H1 (cell line): ENCODE measurements around the gene AGPAT2. TPM values are rescaled to one million over a fixed set of nuclear protein-coding genes. Genes with fewer than 3 reads are reported as not detected.

Experiments
- CTCF ChIA-PET: fragments of 300-600 bp; sonication (Branson Sonifier 250); formaldehyde crosslinking; loops from one replicate; lab custom pipeline; 2021; ENCODE audit not compliant: partially characterized antibody; lab: Charles Lee
- POLR2A ChIA-PET: fragments of 300-600 bp; sonication (Branson Sonifier 250); formaldehyde crosslinking; loops from one replicate; lab custom pipeline; 2021; ENCODE audit warnings: inconsistent platforms; ENCODE audit not compliant: partially characterized antibody; lab: Charles Lee
- DNase-seq, 2 experiments: peaks; one replicate each; pipeline versions ENCODE4 v3.0.0 to v3.0.0-alpha.2; 2010 to 2022; ENCODE audit warnings: low spot score in 2 of 2, low read depth in 1 of 2, mixed read lengths in 1 of 2
- FAIRE-seq: peaks from 2 replicates; lab custom pipeline; 2011; peaks lifted over from hg19 to GRCh38; lab: Jason Lieb, UNC
- H2AFZ ChIP-seq: 2 replicates; pipeline ENCODE4 v1.8.1; 2012; ENCODE audit warnings: low read length, inconsistent platforms
- H2AK5ac ChIP-seq: 2 replicates; pipeline ENCODE4 v1.6.1; 2013; ENCODE audit warnings: low read depth, low read length
- H2BK120ac ChIP-seq: replicated peaks from 2 replicates; pipeline ENCODE3; 2013; ENCODE audit warnings: low read depth, low read length, inconsistent platforms
- H2BK12ac ChIP-seq: 2 replicates; pipeline ENCODE4 v1.6.1; 2013; ENCODE audit warnings: low read depth, low read length
- H2BK15ac ChIP-seq: 2 replicates; pipeline ENCODE4 v1.6.1; 2013; ENCODE audit warnings: low read length
- H2BK20ac ChIP-seq: 2 replicates; pipeline ENCODE4 v1.6.1; 2013; ENCODE audit warnings: low read length
- H2BK5ac ChIP-seq: 2 replicates; pipeline ENCODE4 v1.6.1; 2013; ENCODE audit warnings: low read depth, low read length
- H3K14ac ChIP-seq: 2 replicates; pipeline ENCODE4 v1.6.1; 2013; ENCODE audit warnings: inconsistent platforms; ENCODE audit not compliant: insufficient read length
- H3K18ac ChIP-seq: 2 replicates; pipeline ENCODE4 v1.6.1; 2013; ENCODE audit warnings: low read length; ENCODE audit errors: extremely low read depth
- H3K23ac ChIP-seq: 2 replicates; pipeline ENCODE4 v1.6.1; 2013; ENCODE audit warnings: inconsistent platforms; ENCODE audit not compliant: insufficient read length
- H3K23me2 ChIP-seq: 2 replicates; pipeline ENCODE4 v1.6.1; 2013; ENCODE audit warnings: low read depth, low read length
- H3K27ac ChIP-seq: 2 replicates; pipeline ENCODE4 v1.6.1; 2011; ENCODE audit warnings: low read depth, low read length, inconsistent platforms
- H3K27me3 ChIP-seq, 4 experiments: replicated peaks in 1 of 4; 1 replicate in 1 of 4; 2 replicates in 3 of 4; pipeline versions ENCODE4 v1.6.1 to v1.8.1; 2011 to 2013; ENCODE audit warnings: low read length in 3 of 4, mild to moderate bottlenecking in 3 of 4, inconsistent platforms in 2 of 4, mixed read lengths in 2 of 4, moderate library complexity in 1 of 4; ENCODE audit not compliant: control insufficient read depth in 3 of 4, insufficient read depth in 3 of 4; ENCODE audit errors: extremely low read depth in 1 of 4
- H3K36me3 ChIP-seq, 4 experiments: 2 replicates each; pipeline versions ENCODE4 v1.6.1 to v1.8.1; 2011 to 2013; ENCODE audit warnings: mild to moderate bottlenecking in 4 of 4, low read length in 3 of 4, moderate library complexity in 2 of 4, control low read depth in 1 of 4, inconsistent platforms in 1 of 4; ENCODE audit not compliant: insufficient read depth in 4 of 4, control insufficient read depth in 2 of 4
- H3K4ac ChIP-seq: replicated peaks from 2 replicates; pipeline ENCODE3; 2013; ENCODE audit warnings: low read length, low read depth, mixed read lengths, inconsistent platforms; ENCODE audit not compliant: insufficient read length
- H3K4me1 ChIP-seq, 4 experiments: replicated peaks in 1 of 4; 1 replicate in 1 of 4; 2 replicates in 3 of 4; pipeline versions ENCODE4 v1.6.1 to v1.8.1; 2011 to 2013; ENCODE audit warnings: low read length in 3 of 4, inconsistent platforms in 2 of 4, mixed read lengths in 1 of 4; ENCODE audit not compliant: insufficient read depth in 4 of 4, control insufficient read depth in 3 of 4
- H3K4me2 ChIP-seq, 2 experiments: 2 replicates each; pipeline versions ENCODE4 v1.6.1 to v1.8.1; 2011 to 2013; ENCODE audit warnings: low read depth in 2 of 2, low read length in 2 of 2, control low read depth in 1 of 2, inconsistent platforms in 1 of 2, mild to moderate bottlenecking in 1 of 2; ENCODE audit not compliant: insufficient read depth in 1 of 2
- H3K4me3 ChIP-seq, 4 experiments: fragments of 200-600, 300-600 bp in 1 of 4; sonication (generic), shearing (Covaris generic), sonication (Bioruptor Twin) in 1 of 4; 2 replicates each; pipeline versions ENCODE4 v1.5.1 to v1.8.1; 2011 to 2016; ENCODE audit warnings: low read length in 4 of 4, low read depth in 3 of 4, control low read depth in 2 of 4, inconsistent platforms in 2 of 4, mild to moderate bottlenecking in 2 of 4, mixed read lengths in 1 of 4, moderate library complexity in 1 of 4; ENCODE audit not compliant: insufficient read depth in 2 of 4; ENCODE audit errors: extremely low read depth in 1 of 4
- H3K56ac ChIP-seq: replicated peaks from 2 replicates; pipeline ENCODE3; 2013; ENCODE audit warnings: low read depth, mild to moderate bottlenecking, mixed read lengths, low read length, inconsistent platforms; ENCODE audit not compliant: insufficient read length
- H3K79me1 ChIP-seq: 2 replicates; pipeline ENCODE4 v1.6.1; 2013; ENCODE audit warnings: low read depth, low read length, control low read depth
- H3K79me2 ChIP-seq, 2 experiments: 2 replicates each; pipeline versions ENCODE4 v1.6.1 to v1.8.1; 2012 to 2013; ENCODE audit warnings: low read length in 2 of 2, mild to moderate bottlenecking in 2 of 2, inconsistent platforms in 1 of 2; ENCODE audit not compliant: insufficient read depth in 2 of 2, control insufficient read depth in 1 of 2
- H3K9ac ChIP-seq, 4 experiments: replicated peaks in 1 of 4; 1 replicate in 1 of 4; 2 replicates in 3 of 4; pipeline versions ENCODE4 v1.6.1 to v1.8.1; 2011 to 2013; ENCODE audit warnings: low read depth in 3 of 4, low read length in 3 of 4, control low read depth in 2 of 4, mild to moderate bottlenecking in 2 of 4, moderate library complexity in 2 of 4, inconsistent platforms in 1 of 4; ENCODE audit errors: extremely low read depth in 1 of 4
- H3K9me3 ChIP-seq, 2 experiments: 2 replicates each; pipeline versions ENCODE4 v1.6.1 to v1.8.1; 2012 to 2013; ENCODE audit warnings: mild to moderate bottlenecking in 2 of 2, moderate library complexity in 2 of 2, control low read depth in 1 of 2, inconsistent platforms in 1 of 2, low read depth in 1 of 2, low read length in 1 of 2, mixed read lengths in 1 of 2; ENCODE audit not compliant: insufficient read depth in 2 of 2
- H4K20me1 ChIP-seq, 2 experiments: replicated peaks in 1 of 2; 2 replicates each; pipeline versions ENCODE3 to v1.8.1; 2011 to 2013; ENCODE audit warnings: inconsistent platforms in 2 of 2, low read length in 2 of 2, mild to moderate bottlenecking in 1 of 2; ENCODE audit not compliant: insufficient read depth in 2 of 2, control insufficient read depth in 1 of 2
- H4K5ac ChIP-seq: 2 replicates; pipeline ENCODE4 v1.6.1; 2013; ENCODE audit warnings: low read length, low read depth, mixed read lengths, inconsistent platforms; ENCODE audit not compliant: insufficient read length
- H4K8ac ChIP-seq: 2 replicates; pipeline ENCODE4 v1.8.0; 2013; ENCODE audit warnings: mild to moderate bottlenecking, moderate library complexity, low read length, inconsistent platforms; ENCODE audit not compliant: insufficient read depth; ENCODE audit errors: extremely low read depth
- H4K91ac ChIP-seq: replicated peaks from 2 replicates; pipeline ENCODE3; 2013; ENCODE audit warnings: low read length, mixed read lengths, inconsistent platforms; ENCODE audit not compliant: insufficient read length
- BACH1 ChIP-seq: IDR thresholded peaks from 2 replicates; pipeline ENCODE4 v1.6.1; 2012; ENCODE audit warnings: low read length, improper control_type of control experiment
- BRCA1 ChIP-seq: IDR thresholded peaks from 2 replicates; pipeline ENCODE4 v1.6.1; 2012; ENCODE audit warnings: low read depth, low read length, improper control_type of control experiment
- CEBPB ChIP-seq: IDR thresholded peaks from 2 replicates; pipeline ENCODE4 v1.6.1; 2012; ENCODE audit warnings: low read depth, low read length
- CHD1 ChIP-seq: IDR thresholded peaks from 2 replicates; pipeline ENCODE4 v1.6.1; 2012; ENCODE audit warnings: low read depth, low read length, improper control_type of control experiment
- CHD2 ChIP-seq: IDR thresholded peaks from 2 replicates; pipeline ENCODE4 v1.6.1; 2012; ENCODE audit warnings: low read length, improper control_type of control experiment
- CREB1 ChIP-seq: IDR thresholded peaks from 2 replicates; pipeline ENCODE4 v1.6.1; 2012; ENCODE audit warnings: inconsistent platforms
- EGR1 ChIP-seq: IDR thresholded peaks from 2 replicates; pipeline ENCODE4 v1.6.1; 2011; ENCODE audit warnings: low read depth, low read length, borderline replicate concordance
- FOSL1 ChIP-seq: IDR thresholded peaks from 2 replicates; pipeline ENCODE4 v1.6.1; 2011; ENCODE audit warnings: mild to moderate bottlenecking, low read depth, low read length, moderate library complexity; ENCODE audit not compliant: insufficient read depth
- NANOG ChIP-seq: IDR thresholded peaks from 2 replicates; pipeline ENCODE4 v1.6.1; 2011; ENCODE audit warnings: low read length, low read depth, mild to moderate bottlenecking, inconsistent platforms; ENCODE audit not compliant: insufficient read depth, poor library complexity, severe bottlenecking
- POLR2AphosphoS5 ChIP-seq: IDR thresholded peaks from 2 replicates; pipeline ENCODE4 v1.6.1; 2011; ENCODE audit warnings: low read depth, low read length
- RFX5 ChIP-seq: IDR thresholded peaks from 2 replicates; pipeline ENCODE4 v1.6.1; 2011; ENCODE audit warnings: low read depth, low read length, improper control_type of control experiment, borderline replicate concordance
- SP2 ChIP-seq: IDR thresholded peaks from 2 replicates; pipeline ENCODE4 v1.6.1; 2012; ENCODE audit warnings: mild to moderate bottlenecking, low read length, inconsistent platforms
- SRF ChIP-seq: IDR thresholded peaks from 2 replicates; pipeline ENCODE4 v1.6.1; 2011; ENCODE audit warnings: mild to moderate bottlenecking, low read depth, low read length, moderate library complexity
- TAF1 ChIP-seq: IDR thresholded peaks from 2 replicates; pipeline ENCODE4 v1.6.1; 2011; ENCODE audit warnings: mild to moderate bottlenecking, low read depth, low read length
- TAF7 ChIP-seq: optimal IDR thresholded peaks from 2 replicates; pipeline ENCODE3; 2011; ENCODE audit warnings: low read depth, mild to moderate bottlenecking, inconsistent platforms, low read length, moderate library complexity, borderline replicate concordance
- TCF12 ChIP-seq: IDR thresholded peaks from 2 replicates; pipeline ENCODE4 v1.6.1; 2011; ENCODE audit warnings: low read depth, mild to moderate bottlenecking, low read length
- WGBS, 2 experiments: shearing (Covaris generic) in 1 of 2; methylation state at CpG; one replicate each; pipeline versions ENCODE4 v1.1.6 to v1.1.7; 2013 to 2015; ENCODE audit warnings: low lambda C conversion rate in 2 of 2, mixed read lengths in 2 of 2, inconsistent platforms in 1 of 2, low coverage in 1 of 2, missing lambda C conversion rate in 1 of 2; ENCODE audit not compliant: insufficient replicate concordance in 2 of 2, insufficient coverage in 1 of 2, insufficient read length in 1 of 2; ENCODE audit errors: extremely low coverage in 1 of 2, missing lambda C conversion rate in 1 of 2; 5-methylcytosine and 5-hydroxymethylcytosine counted together
- polyA plus RNA-seq, 7 experiments: library from polyadenylated mRNA; depleted of rRNA in 3 of 7; stranded (reverse) in 5 of 7; unstranded in 2 of 7; fragments of >200 nt in 5 of 7; fragments of 200-250 nt in 2 of 7; gene quantifications; 1 replicate in 5 of 7; 2 replicates in 1 of 7; 4 replicates in 1 of 7; pipeline versions ENCODE4 v1.2.1 to v1.2.3, GENCODE V29; 2011 to 2013; ENCODE audit warnings: missing spikeins in 2 of 7, mixed read lengths in 2 of 7
- total RNA-seq: library from RNA; stranded (reverse); fragmentation: NEBNext Ultra II Directional; extraction: Animal tissue kit (Norgen Biotek cat#: 25700); gene quantifications from 2 replicates; pipeline ENCODE4 v1.2.1, GENCODE V29; 2021

AGPAT2 gene
- total and polyA plus RNA-seq, 2 of the 8 experiments (the other 6 are each of a cell fraction or from before 2014, with no cell fraction given): 31.6 to 37.6 TPM

- Histone ChIP-seq H3K23me2 (peaks cover 3% of the 10 kb centered on the region; the same call in 1 of the 2 replicates), H3K56ac (no peak overlapping the region), H4K8ac (peak overlapping the region; percentile 71; the same call in 1 of the 2 replicates), H2BK12ac (no peak overlapping the region), H4K20me1 (peaks cover 13 to 20% of the 10 kb centered on the region in 2 experiments), H3K4ac (no peak overlapping the region), H3K27me3 (peaks cover 0 to 4% (median 3%) of the 10 kb centered on the region in 4 experiments; a peak in 3 of 7 replicates), H2BK5ac (no peak overlapping the region), H3K9ac (no peak overlapping the region), H3K23ac (no peak overlapping the region), H4K91ac (no peak overlapping the region), H3K4me3 (no peak overlapping the region), H3K36me3 (no peaks in the 10 kb centered on the region), H3K4me2 (no peak overlapping the region), H3K18ac (no peak overlapping the region), H3K27ac (no peak overlapping the region), H3K79me2 (peaks cover 0 to 11% of the 10 kb centered on the region in 2 experiments; a peak in 1 of 4 replicates), H2BK120ac (no peak overlapping the region), H2BK15ac (no peak overlapping the region), H2BK20ac (no peak overlapping the region), H3K14ac (no peak overlapping the region), H3K9me3 (no peaks in the 10 kb centered on the region), H3K79me1 (peaks cover 21% of the 10 kb centered on the region), H2AK5ac (no peak overlapping the region), H4K5ac (no peak overlapping the region), H3K4me1 (peaks cover 0 to 9% (median 6%) of the 10 kb centered on the region in 4 experiments; a peak in 5 of 7 replicates), H2AFZ (no peak overlapping the region)
- FAIRE-seq: no peak
- DNase-seq: no peak
- 93% methylated on average over 5 of the region's 8 CpGs; no CpG with 5 or more reads in 1 of the 2 experiments for WGBS, 2 experiments
- CTCF ChIA-PET: interaction anchor here (0.8 to 9.2 kb wide), 5 partner anchors 13 to 70 kb away, joined by 3 to 62 read pairs (median 4); no protein-coding TSS in a partner anchor
- POLR2A ChIA-PET: interaction anchor here (4.7 to 11.2 kb wide), 2 partner anchors 7 to 17 kb away, joined by 46 to 223 read pairs; no protein-coding TSS in a partner anchor
- TF ChIP-seq SP2 (no peak), TAF7 (no peak), TCF12 (no peak), CREB1 (no peak), NANOG (no peak), CHD2 (no peak), BACH1 (no peak), CHD1 (no peak), EGR1 (no peak), BRCA1 (no peak), TAF1 (no peak), POLR2AphosphoS5 (no peak), CEBPB (no peak), FOSL1 (no peak), SRF (no peak), RFX5 (no peak)
Observed at GRCh38 chr9:136714893-136715274, 27.6 kb upstream of the AGPAT2 start.
